Measurements from ENCODE around the gene ELL2.
"Not testable (repeated sequence)": the region's sequence is repeated elsewhere in the genome, so short reads cannot be mapped to it uniquely, and the experiment has no call there.

ELL2 gene

GRCh38 chr5:95874246-95874645, 87.4 kb downstream of the ELL2 start:
- no peaks in the 10 kb centered on the region for H3K9me3 ChIP-seq
- H3K4me3 ChIP-seq (ENCODE audit: low read depth, low read length), result no peak overlapping the region
- DNase-seq, result no peak
- no peaks in the 10 kb centered on the region for H3K4me1 ChIP-seq
- no peaks in the 10 kb centered on the region for H3K27me3 ChIP-seq
- TF ChIP-seq, protein P1, sequence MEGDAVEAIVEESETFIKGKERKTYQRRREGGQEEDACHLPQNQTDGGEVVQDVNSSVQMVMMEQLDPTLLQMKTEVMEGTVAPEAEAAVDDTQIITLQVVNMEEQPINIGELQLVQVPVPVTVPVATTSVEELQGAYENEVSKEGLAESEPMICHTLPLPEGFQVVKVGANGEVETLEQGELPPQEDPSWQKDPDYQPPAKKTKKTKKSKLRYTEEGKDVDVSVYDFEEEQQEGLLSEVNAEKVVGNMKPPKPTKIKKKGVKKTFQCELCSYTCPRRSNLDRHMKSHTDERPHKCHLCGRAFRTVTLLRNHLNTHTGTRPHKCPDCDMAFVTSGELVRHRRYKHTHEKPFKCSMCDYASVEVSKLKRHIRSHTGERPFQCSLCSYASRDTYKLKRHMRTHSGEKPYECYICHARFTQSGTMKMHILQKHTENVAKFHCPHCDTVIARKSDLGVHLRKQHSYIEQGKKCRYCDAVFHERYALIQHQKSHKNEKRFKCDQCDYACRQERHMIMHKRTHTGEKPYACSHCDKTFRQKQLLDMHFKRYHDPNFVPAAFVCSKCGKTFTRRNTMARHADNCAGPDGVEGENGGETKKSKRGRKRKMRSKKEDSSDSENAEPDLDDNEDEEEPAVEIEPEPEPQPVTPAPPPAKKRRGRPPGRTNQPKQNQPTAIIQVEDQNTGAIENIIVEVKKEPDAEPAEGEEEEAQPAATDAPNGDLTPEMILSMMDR (IDR thresholded peaks at IDR 0.05; ENCODE audit: low read depth, low read length), result no peak
- H3K36me3 ChIP-seq, result no peaks in the 10 kb centered on the region

GRCh38 chr5:95873351-95873750, 88.3 kb downstream of the ELL2 start:
- Histone ChIP-seq H3K9me3 (no peaks in the 10 kb centered on the region), H3K4me3 (ENCODE audit: low read depth, low read length) (no peak overlapping the region), H3K4me1 (no peaks in the 10 kb centered on the region), H3K36me3 (no peaks in the 10 kb centered on the region), H3K27me3 (no peaks in the 10 kb centered on the region)
- TF ChIP-seq, protein P1 (IDR thresholded peaks at IDR 0.05; ENCODE audit: low read depth, low read length), result no peak
- DNase-seq, result no peak

- TF ChIP-seq, protein P1 (IDR thresholded peaks at IDR 0.05; ENCODE audit: low read depth, low read length), result no peak
- DNase-seq, result no peak
- Histone ChIP-seq H3K9me3 (no peaks in the 10 kb centered on the region), H3K36me3 (no peaks in the 10 kb centered on the region), H3K27me3 (no peaks in the 10 kb centered on the region), H3K4me1 (no peaks in the 10 kb centered on the region), H3K4me3 (ENCODE audit: low read depth, low read length) (no peak overlapping the region)
Observed at GRCh38 chr5:95872346-95873268, 89.0 kb downstream of the ELL2 start.

DNA sequence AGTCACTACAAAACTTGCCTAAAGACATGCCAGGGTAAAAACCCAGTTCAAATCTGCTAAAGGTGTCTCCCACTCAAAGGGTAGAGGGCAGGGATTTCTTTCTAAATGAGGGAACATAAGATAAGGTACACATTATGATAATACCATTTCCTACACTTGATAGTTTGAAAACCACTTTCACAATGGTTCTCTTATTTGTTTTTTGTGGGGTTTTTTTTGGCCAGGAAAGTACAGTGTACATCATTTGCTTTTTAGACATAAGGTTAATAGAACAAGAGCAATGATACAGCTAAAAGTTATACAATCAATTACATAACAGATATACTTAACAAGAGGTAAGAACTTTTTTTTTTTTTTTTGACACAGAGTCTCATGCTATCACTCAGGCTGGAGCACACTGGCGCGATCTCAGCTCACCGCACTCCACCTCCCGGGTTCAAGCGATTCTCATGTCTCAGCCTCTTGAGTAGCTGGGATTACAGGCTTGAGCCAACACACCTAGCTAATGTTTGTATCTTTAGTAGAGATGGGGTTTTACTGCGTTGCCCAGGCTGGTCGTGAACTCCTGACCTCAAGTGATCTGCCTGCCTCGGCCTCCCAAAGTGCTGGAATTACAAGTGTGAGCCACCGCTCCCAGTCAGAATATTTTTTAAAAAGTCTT, 90.4 kb downstream of the ELL2 start:
- Histone ChIP-seq H3K4me3 (ENCODE audit: low read depth, low read length) (no peak overlapping the region), H3K27me3 (no peaks in the 10 kb centered on the region), H3K4me1 (no peaks in the 10 kb centered on the region), H3K36me3 (no peaks in the 10 kb centered on the region), H3K9me3 (no peaks in the 10 kb centered on the region)
- TF ChIP-seq, protein P1 (IDR thresholded peaks at IDR 0.05; ENCODE audit: low read depth, low read length), result no peak
- DNase-seq, result no peak

DNA sequence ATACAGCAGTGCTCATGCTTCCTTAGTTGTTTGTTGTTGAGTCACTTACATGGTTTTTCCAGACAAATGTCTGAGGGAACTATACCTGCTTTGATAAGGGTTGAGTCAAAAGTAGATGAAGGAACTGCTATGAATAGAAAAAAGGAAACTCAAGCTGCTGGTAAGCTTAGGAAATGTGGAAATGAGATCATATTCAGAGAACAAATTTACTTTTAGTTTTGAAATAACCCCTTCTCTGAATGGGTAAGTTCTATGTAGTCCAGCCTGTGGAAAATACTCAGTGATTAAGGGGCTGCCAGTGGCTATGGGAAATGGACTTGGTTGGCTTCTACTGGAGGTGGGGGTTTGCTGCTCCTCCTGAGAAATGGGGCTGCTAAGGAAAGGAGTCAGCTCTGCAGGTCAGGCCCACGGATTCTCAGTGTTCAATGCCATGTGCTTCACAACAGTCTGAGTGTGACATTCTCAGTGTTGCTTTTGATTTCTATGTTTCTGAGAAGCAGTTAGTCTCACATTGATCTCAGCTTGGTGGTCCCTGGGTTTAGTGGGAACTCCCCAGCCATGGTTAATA, 91.5 kb downstream of the ELL2 start:
- H3K9me3 ChIP-seq, result no peaks in the 10 kb centered on the region
- TF ChIP-seq, protein P1 (IDR thresholded peaks at IDR 0.05; ENCODE audit: low read depth, low read length), result no peak
- H3K4me3 ChIP-seq (ENCODE audit: low read depth, low read length), result no peak overlapping the region

DNA sequence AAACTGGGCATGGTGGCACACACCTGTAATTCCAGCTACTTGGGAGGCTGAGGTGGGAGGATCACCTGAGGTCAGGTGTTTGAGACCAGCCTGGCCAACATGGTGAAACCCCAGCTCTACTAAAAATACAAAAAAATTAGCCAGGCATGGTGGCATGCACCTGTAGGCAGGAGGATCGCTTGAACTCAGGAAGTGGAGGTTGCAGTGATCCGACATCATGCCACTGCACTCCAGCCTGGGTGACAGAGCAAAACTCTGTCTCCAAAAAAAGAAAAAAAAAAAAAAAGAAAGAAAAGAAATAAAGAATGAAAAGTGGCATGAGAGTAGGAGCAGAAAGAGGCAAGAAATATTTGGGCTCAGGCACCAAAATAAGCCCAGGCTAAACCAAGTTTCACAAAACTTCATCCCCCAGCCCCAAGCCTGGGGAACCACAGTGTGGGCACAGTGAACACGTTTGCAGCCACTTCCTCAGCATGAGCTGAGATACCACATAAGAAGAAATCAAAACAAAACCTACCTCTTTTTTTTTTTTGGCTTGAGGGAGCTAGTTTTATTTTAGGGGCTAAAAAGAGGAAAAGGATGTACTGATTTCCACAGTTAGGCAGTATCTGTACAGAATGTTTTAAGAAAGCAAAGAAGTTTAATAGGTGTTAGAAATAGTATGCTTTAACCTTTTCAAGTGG, 92.3 kb downstream of the ELL2 start:
- DNase-seq; H3K36me3 ChIP-seq; H3K27me3 ChIP-seq; H3K9me3 ChIP-seq; H3K4me1 ChIP-seq; H3K4me3 ChIP-seq (ENCODE audit: low read depth, low read length): not testable (repeated sequence)

More for the DNA sequence above, 91.5 kb downstream of the ELL2 start:
- no peak for DNase-seq
- Histone ChIP-seq H3K27me3 (no peaks in the 10 kb centered on the region), H3K4me1 (no peaks in the 10 kb centered on the region), H3K36me3 (no peaks in the 10 kb centered on the region)

Data from BE2C (cell line).